NOMO-1 (cell line): Measurements from ENCODE around the gene PRDM15.

ENCODE experiments used
- DNase-seq, 2 experiments: peaks; one replicate each; lab custom pipeline; 2025; ENCODE audit not compliant: unreplicated experiment in 2 of 2; lab: John Stamatoyannopoulos, UW

Gene PRDM15

GRCh38 chr21:41866274-41866809, 12.8 kb downstream of the PRDM15 start:
- no peak for DNase-seq

DNA sequence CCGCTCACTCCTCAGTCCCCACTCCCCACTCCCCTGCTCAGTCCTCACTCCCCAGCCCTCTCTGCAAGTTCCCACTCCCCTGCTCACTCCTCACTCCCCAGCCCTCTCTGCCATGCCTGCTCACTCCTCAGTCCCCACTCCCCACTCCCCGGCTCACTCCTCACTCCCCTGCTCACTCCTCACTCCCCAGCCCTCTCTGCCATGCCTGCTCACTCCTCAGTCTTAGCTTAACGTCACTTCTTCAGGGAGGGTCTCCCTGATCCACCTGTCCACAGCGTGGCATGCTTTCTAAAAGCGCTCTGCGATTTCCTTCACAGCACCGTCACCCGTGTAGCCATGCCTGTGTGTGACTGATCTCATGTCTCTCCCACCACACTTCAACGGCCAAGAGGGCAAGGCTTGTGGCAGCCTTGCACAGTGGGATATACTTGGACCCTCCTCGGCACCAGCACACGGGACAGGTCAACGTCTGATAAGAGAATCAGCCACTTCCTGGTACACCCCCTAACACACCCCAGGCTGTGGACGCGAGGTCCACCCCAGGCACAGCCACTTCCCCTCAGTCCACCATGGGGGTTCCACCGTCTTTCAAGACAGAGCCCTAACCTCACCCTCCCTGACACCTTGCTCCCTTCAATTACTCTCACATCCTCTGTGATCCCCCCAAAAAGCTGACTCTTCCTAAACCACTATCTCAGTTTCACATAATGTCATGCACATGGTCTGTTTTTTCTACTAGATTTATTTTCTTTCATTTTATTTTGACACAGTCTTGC, 14.0 kb downstream of the PRDM15 start:
- no peak for DNase-seq

GRCh38 chr21:41864311-41865001, 14.7 kb downstream of the PRDM15 start:
- DNase-seq: no peak

- DNase-seq: no peak
Observed at GRCh38 chr21:41863439-41863740, 15.8 kb downstream of the PRDM15 start.

GRCh38 chr21:41861987-41862386, 17.2 kb downstream of the PRDM15 start:
- DNase-seq: no peak

DNA sequence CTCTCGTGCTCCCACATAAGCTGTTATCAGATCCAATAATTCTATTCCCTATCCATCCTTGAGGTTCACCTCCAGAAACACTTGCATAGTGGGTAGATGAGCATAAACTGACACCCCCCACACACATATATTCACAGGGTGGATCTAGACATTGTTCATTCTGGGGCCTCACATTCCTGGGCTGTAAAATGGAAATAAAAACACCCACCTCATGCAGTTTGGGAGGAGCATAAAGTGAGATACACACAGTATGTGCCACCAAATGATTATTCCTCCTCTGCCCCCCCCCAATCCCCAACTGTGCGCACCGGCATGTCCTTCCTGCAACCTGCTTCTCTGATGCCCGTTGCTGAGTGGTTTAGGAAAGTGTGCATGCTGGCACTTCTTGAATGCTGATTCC, 17.9 kb downstream of the PRDM15 start:
- no peak for DNase-seq

- DNase-seq: no peak
Observed at GRCh38 chr21:41859297-41859980, 19.7 kb downstream of the PRDM15 start.

GRCh38 chr21:41858466-41859296, 20.5 kb downstream of the PRDM15 start:
- DNase-seq: no peak

GRCh38 chr21:41857771-41858300, 21.3 kb downstream of the PRDM15 start:
- no peak for DNase-seq

DNA sequence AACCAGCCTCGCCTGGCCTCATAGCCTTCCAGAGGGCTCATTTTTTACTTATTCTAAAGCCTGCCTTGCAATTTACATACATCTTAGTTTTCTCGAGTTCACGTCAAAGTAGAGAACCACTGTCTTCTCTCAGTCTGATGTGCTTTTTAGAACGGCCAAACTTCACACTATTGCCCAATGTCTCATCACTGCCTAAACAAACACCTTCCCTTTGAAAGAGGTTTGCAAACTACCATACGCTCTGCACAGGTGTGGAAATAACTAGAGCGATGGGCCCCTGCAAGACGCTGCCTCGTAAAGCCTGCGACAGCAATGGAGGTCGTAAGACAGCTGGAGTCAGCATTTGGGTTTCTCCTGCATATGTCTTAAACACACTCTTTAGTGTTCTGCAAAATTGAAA, 22.6 kb downstream of the PRDM15 start:
- DNase-seq: no peak

- no peak for DNase-seq
Observed at GRCh38 chr21:41854426-41854995, 24.6 kb downstream of the PRDM15 start.

- DNase-seq: no peak
Observed at GRCh38 chr21:41852929-41853320, 26.2 kb downstream of the PRDM15 start.

GRCh38 chr21:41852151-41852928, 26.8 kb downstream of the PRDM15 start:
- DNase-seq: no peak

- no peak for DNase-seq
Observed at GRCh38 chr21:41851090-41851790, 27.9 kb downstream of the PRDM15 start.

- no peak for DNase-seq
Observed at GRCh38 chr21:41850085-41850484, 29.1 kb downstream of the PRDM15 start.

- no peak for DNase-seq
Observed at GRCh38 chr21:41848958-41849580, 30.1 kb downstream of the PRDM15 start.

- no peak for DNase-seq
Observed at GRCh38 chr21:41848533-41848932, 30.6 kb downstream of the PRDM15 start.

DNA sequence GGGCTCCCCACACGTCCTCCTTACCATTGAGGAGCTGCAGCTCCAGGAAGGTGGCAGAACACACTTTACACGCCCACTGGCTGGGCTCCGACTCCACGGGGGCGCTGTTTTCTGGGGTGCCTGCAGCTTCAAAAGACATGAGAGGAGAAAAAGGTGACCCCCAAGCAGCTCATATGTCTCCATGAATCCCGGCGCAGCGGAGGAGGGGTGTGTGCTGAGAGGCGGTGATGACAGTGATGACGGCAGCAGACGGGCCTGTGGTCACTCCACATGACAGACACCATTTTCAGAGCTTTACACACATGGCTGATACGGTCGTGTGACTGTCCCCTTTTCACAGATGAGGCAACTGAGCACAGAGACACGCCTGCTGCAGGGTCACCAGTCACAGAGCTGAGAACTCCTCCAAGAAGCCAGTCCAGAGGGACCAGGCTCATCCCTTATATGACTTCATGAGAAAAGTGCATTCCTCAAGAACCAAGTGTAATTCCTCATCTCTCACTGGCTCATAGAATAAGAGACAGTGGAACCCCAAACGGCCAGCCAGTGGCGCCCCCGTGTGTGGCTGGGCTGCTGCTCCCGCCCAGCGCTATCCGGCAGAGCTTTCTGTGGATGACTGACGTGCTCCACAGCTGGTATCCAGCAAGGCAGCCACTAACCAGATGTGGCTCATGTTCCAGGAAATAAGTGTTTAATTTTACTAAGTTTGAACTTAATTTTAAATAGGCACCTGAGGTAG, 31.9 kb downstream of the PRDM15 start:
- no peak for DNase-seq
